Mesenchymal stem cell (in vitro differentiated cells and primary cell): ENCODE results near the gene RNF150.

Experiments used
- DNase-seq: peaks from one replicate; pipeline ENCODE4 v3.0.0-alpha.2; 2013
- H2AFZ ChIP-seq: one replicate; pipeline ENCODE4 v1.6.1; 2013; ENCODE audit warnings: low read depth, mild to moderate bottlenecking, control low read depth, inconsistent platforms, low read length, moderate library complexity
- H2AK5ac ChIP-seq: 2 replicates; pipeline ENCODE4 v1.6.1; 2013; ENCODE audit warnings: low read length, moderate library complexity, mild to moderate bottlenecking, inconsistent platforms; ENCODE audit not compliant: severe bottlenecking
- H2BK120ac ChIP-seq: one replicate; pipeline ENCODE4 v1.6.1; 2013; ENCODE audit warnings: low read depth, mild to moderate bottlenecking, inconsistent platforms, low read length, moderate library complexity
- H2BK12ac ChIP-seq, 2 experiments: one replicate each; pipeline ENCODE4 v1.6.1; 2013; ENCODE audit warnings: inconsistent platforms in 2 of 2, low read length in 2 of 2, mild to moderate bottlenecking in 2 of 2, moderate library complexity in 2 of 2, control low read depth in 1 of 2
- H2BK15ac ChIP-seq: one replicate; pipeline ENCODE4 v1.6.1; 2013; ENCODE audit warnings: mild to moderate bottlenecking, low read depth, inconsistent platforms; ENCODE audit not compliant: poor library complexity, severe bottlenecking
- H2BK5ac ChIP-seq: 2 replicates; pipeline ENCODE4 v1.6.1; 2013; ENCODE audit warnings: low read depth, mild to moderate bottlenecking, low read length, control low read depth, inconsistent platforms; ENCODE audit not compliant: poor library complexity, severe bottlenecking
- H3K14ac ChIP-seq, 2 experiments: one replicate each; pipeline ENCODE4 v1.6.1; 2013; ENCODE audit warnings: inconsistent platforms in 2 of 2, low read length in 2 of 2, control low read depth in 1 of 2, mild to moderate bottlenecking in 1 of 2, moderate library complexity in 1 of 2
- H3K18ac ChIP-seq, 2 experiments: one replicate each; pipeline ENCODE4 v1.6.1; 2013; ENCODE audit warnings: inconsistent platforms in 2 of 2, low read length in 2 of 2, control low read depth in 1 of 2, low read depth in 1 of 2, mild to moderate bottlenecking in 1 of 2
- H3K23ac ChIP-seq, 2 experiments: one replicate each; pipeline ENCODE4 v1.6.1; 2013; ENCODE audit warnings: inconsistent platforms in 2 of 2, low read length in 2 of 2, mild to moderate bottlenecking in 2 of 2, moderate library complexity in 2 of 2, control low read depth in 1 of 2
- H3K27ac ChIP-seq: 2 replicates; pipeline ENCODE4 v1.5.1; 2013; ENCODE audit warnings: mild to moderate bottlenecking, moderate library complexity, low read length, control low read depth, inconsistent platforms; ENCODE audit not compliant: poor library complexity, severe bottlenecking
- H3K27me3 ChIP-seq, 2 experiments: 2 replicates each; pipeline versions ENCODE4 v1.6.1 to v1.7.0; 2013; ENCODE audit warnings: low read length in 2 of 2, mild to moderate bottlenecking in 2 of 2, moderate library complexity in 2 of 2, control low read depth in 1 of 2, inconsistent platforms in 1 of 2; ENCODE audit not compliant: control insufficient read depth in 1 of 2, insufficient read depth in 1 of 2
- H3K36me3 ChIP-seq, 2 experiments: 2 replicates each; pipeline versions ENCODE4 v1.6.1 to v1.7.0; 2013; ENCODE audit warnings: low read length in 2 of 2, control low read depth in 1 of 2, inconsistent platforms in 1 of 2, low read depth in 1 of 2, mild to moderate bottlenecking in 1 of 2; ENCODE audit not compliant: insufficient read depth in 2 of 2, control insufficient read depth in 1 of 2
- H3K4ac ChIP-seq, 2 experiments: one replicate each; pipeline ENCODE4 v1.6.1; 2013; ENCODE audit warnings: inconsistent platforms in 2 of 2, low read length in 2 of 2, mild to moderate bottlenecking in 2 of 2, moderate library complexity in 2 of 2, control low read depth in 1 of 2, low read depth in 1 of 2
- H3K4me1 ChIP-seq: 2 replicates; pipeline ENCODE4 v1.6.1; 2013; ENCODE audit warnings: low read depth, low read length, control low read depth; ENCODE audit not compliant: control insufficient read depth, insufficient read depth
- H3K4me2 ChIP-seq: 2 replicates; pipeline ENCODE4 v1.6.1; 2013; ENCODE audit warnings: low read length, mild to moderate bottlenecking, inconsistent platforms; ENCODE audit not compliant: poor library complexity, severe bottlenecking
- H3K4me3 ChIP-seq, 2 experiments: 2 replicates each; pipeline versions ENCODE4 v1.5.1 to v1.7.0; 2013; ENCODE audit warnings: low read length in 2 of 2, mild to moderate bottlenecking in 2 of 2, control low read depth in 1 of 2, low read depth in 1 of 2; ENCODE audit not compliant: insufficient read depth in 1 of 2
- H3K79me1 ChIP-seq: replicated peaks from 2 replicates; pipeline ENCODE4 v1.6.1; 2013; ENCODE audit warnings: mild to moderate bottlenecking, control low read depth, low read length, inconsistent platforms; ENCODE audit not compliant: poor library complexity, severe bottlenecking
- H3K9ac ChIP-seq: 2 replicates; pipeline ENCODE4 v1.7.0; 2013; ENCODE audit warnings: mild to moderate bottlenecking, low read length, moderate library complexity
- H3K9me3 ChIP-seq: 2 replicates; pipeline ENCODE4 v1.7.0; 2013; ENCODE audit warnings: mild to moderate bottlenecking, low read length; ENCODE audit not compliant: control insufficient read depth
- H4K8ac ChIP-seq: one replicate; pipeline ENCODE4 v1.6.1; 2013; ENCODE audit warnings: inconsistent platforms, mild to moderate bottlenecking, low read length, moderate library complexity
- H4K91ac ChIP-seq: one replicate; pipeline ENCODE4 v1.6.1; 2013; ENCODE audit warnings: mild to moderate bottlenecking, low read length, inconsistent platforms
- WGBS: methylation state at CpG from one replicate; pipeline ENCODE4 v1.1.7; 2013; ENCODE audit warnings: mixed read lengths; 5-methylcytosine and 5-hydroxymethylcytosine counted together

Gene RNF150

DNA sequence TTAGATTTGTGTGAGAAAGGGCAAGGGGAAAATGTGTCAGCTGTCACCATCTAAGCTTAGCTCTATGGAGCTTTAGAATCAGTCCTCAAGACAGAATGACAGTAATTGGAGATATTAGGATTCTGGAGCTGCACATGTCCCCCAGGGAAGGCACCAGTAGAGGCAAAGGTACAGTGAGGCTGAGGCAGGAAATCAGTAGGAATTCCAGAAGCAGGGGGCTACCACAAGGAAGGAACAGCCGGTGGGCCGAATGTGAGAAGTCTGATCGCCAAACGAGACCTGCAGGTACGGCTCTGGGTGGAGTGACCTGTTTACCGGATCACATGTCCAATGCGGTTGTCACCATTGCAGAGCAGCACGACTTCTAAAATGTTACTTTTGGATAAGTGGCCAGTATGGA lies 52.6 kb downstream of the RNF150 start:
- no peaks in the 10 kb centered on the region for H3K36me3 ChIP-seq
- no peak overlapping the region for H2BK120ac ChIP-seq
- H3K9ac ChIP-seq: no peak overlapping the region
- no peak overlapping the region for H2BK5ac ChIP-seq
- no peak overlapping the region for H3K4me2 ChIP-seq
- no peak overlapping the region for H3K18ac ChIP-seq
- no peaks in the 10 kb centered on the region for H3K9me3 ChIP-seq
- no peak overlapping the region for H4K8ac ChIP-seq
- no peak overlapping the region for H3K4me3 ChIP-seq
- H2BK12ac ChIP-seq: no peak overlapping the region
- H3K4ac ChIP-seq: no peak overlapping the region
- no peak overlapping the region for H2BK15ac ChIP-seq
- 83% methylated on average over 7 of the region's 8 CpGs for WGBS
- peaks cover 6% of the 10 kb centered on the region for H3K79me1 ChIP-seq
- H3K4me1 ChIP-seq: no peaks in the 10 kb centered on the region
- no peaks in the 10 kb centered on the region for H3K27me3 ChIP-seq
- no peak overlapping the region for H3K23ac ChIP-seq
- no peak overlapping the region for H4K91ac ChIP-seq
- H3K14ac ChIP-seq: no peak overlapping the region
- H2AFZ ChIP-seq: no peak overlapping the region
- no peak for DNase-seq
- no peak overlapping the region for H2AK5ac ChIP-seq
- H3K27ac ChIP-seq: no peak overlapping the region

DNA sequence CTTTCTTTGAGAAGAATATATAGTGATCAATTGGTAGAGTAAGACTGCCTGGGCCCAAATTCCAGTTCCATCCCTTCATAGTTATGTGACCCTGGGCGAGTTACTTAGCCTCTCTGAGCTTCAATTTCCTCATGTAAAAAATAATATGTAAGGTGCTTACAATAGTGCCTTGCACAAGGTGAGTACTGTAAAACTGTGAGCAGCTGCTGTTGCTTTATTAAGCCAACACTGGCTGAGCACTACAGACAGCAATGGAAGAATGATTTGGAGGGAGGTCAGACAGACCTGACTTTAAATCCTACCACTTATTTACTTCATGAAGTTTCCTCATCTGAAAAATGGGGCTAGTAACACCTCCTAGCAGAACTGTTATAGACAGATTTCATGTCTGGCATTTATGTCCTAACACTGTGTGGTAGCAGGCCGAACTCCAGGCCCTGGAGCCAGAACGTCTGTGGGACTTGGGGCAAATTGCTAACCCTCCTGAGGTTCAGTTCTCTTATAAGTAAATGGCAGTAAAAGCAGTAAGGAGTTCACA lies 53.8 kb downstream of the RNF150 start:
- H3K23ac ChIP-seq: no peak overlapping the region
- H3K27me3 ChIP-seq: no peaks in the 10 kb centered on the region
- no peak overlapping the region for H3K4me3 ChIP-seq
- no peak overlapping the region for H3K4me2 ChIP-seq
- H2BK12ac ChIP-seq: no peak overlapping the region
- H2BK15ac ChIP-seq: no peak overlapping the region
- WGBS: 86% methylated on average over 3 of the region's 3 CpGs
- H3K4ac ChIP-seq: no peak overlapping the region
- no peak overlapping the region for H2AK5ac ChIP-seq
- H3K27ac ChIP-seq: no peak overlapping the region
- no peak overlapping the region for H3K14ac ChIP-seq
- no peaks in the 10 kb centered on the region for H3K4me1 ChIP-seq
- no peaks in the 10 kb centered on the region for H3K9me3 ChIP-seq
- no peak overlapping the region for H4K91ac ChIP-seq
- H3K9ac ChIP-seq: no peak overlapping the region
- no peak overlapping the region for H4K8ac ChIP-seq
- no peak overlapping the region for H2BK120ac ChIP-seq
- no peak overlapping the region for H2AFZ ChIP-seq
- H3K36me3 ChIP-seq: no peaks in the 10 kb centered on the region
- H3K79me1 ChIP-seq: peaks cover 4% of the 10 kb centered on the region
- no peak overlapping the region for H3K18ac ChIP-seq
- DNase-seq: no peak
- no peak overlapping the region for H2BK5ac ChIP-seq

DNA sequence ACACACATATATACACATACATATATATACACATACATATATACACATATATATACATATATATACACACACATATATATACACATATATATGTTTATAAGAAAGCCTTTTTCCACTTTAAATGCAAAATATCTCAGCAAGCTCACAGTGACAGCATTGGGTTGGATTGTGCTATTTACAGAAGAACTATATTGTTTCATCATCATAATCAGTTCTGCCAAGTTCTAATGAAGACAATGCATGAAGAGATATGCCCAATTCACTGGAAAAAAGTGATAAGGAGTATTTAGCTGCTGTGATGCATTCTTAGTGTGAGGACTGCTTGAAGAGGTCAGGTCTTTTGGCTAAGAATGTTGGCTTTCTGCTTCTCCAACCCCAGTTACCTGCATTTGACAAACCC lies 54.4 kb downstream of the RNF150 start:
- H3K4me2 ChIP-seq: no peak overlapping the region
- H4K8ac ChIP-seq: no peak overlapping the region
- H3K4ac ChIP-seq: no peak overlapping the region
- H2BK12ac ChIP-seq: no peak overlapping the region
- no peaks in the 10 kb centered on the region for H3K27me3 ChIP-seq
- no peaks in the 10 kb centered on the region for H3K9me3 ChIP-seq
- no peak overlapping the region for H3K4me3 ChIP-seq
- no peak overlapping the region for H2BK120ac ChIP-seq
- DNase-seq: no peak
- no peak overlapping the region for H2BK5ac ChIP-seq
- H3K9ac ChIP-seq: no peak overlapping the region
- H3K36me3 ChIP-seq: no peaks in the 10 kb centered on the region
- no peaks in the 10 kb centered on the region for H3K4me1 ChIP-seq
- no peak overlapping the region for H2BK15ac ChIP-seq
- H2AK5ac ChIP-seq: no peak overlapping the region
- no peak overlapping the region for H3K14ac ChIP-seq
- H3K18ac ChIP-seq: no peak overlapping the region
- no peak overlapping the region for H3K27ac ChIP-seq
- no peak overlapping the region for H4K91ac ChIP-seq
- H3K79me1 ChIP-seq: peaks cover 4% of the 10 kb centered on the region
- H2AFZ ChIP-seq: no peak overlapping the region
- no peak overlapping the region for H3K23ac ChIP-seq

DNA sequence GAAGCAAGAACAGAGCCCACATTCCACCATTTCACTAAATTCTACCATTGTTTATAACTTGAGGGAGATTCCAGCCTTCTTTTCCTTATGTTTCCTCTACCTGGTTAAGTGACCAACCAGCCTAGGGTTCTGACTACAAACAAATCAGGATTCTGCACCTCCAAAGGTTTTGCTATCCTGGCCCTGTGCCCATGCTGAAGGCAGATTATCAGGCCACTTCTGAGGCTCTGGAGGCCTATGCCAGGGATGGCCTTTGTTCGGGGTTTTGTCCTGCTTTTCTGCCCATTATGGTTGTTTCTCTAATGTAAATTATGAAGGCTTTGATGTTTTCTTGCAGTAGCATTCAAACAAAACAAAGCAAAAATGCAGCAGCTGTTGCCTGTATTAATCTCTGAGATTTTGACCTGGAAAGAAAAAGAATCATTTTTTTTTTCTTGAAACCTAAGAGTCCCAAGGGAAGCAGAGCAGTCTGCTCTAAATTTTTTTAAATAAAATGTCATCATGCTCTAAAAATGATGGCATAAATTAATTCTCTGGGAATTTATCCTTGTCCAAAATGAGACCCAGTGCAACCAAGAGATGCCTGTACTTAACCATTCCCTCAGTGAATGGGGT lies 55.6 kb downstream of the RNF150 start:
- Histone ChIP-seq H3K14ac (no peak overlapping the region), H2BK120ac (no peak overlapping the region), H3K79me1 (peaks cover 6% of the 10 kb centered on the region), H3K4ac (no peak overlapping the region), H2BK5ac (no peak overlapping the region), H3K18ac (no peak overlapping the region), H3K4me1 (no peaks in the 10 kb centered on the region), H3K36me3 (no peaks in the 10 kb centered on the region), H3K27me3 (no peaks in the 10 kb centered on the region), H2BK15ac (no peak overlapping the region), H3K9me3 (no peaks in the 10 kb centered on the region), H2AFZ (no peak overlapping the region), H4K91ac (no peak overlapping the region), H3K23ac (no peak overlapping the region), H3K27ac (no peak overlapping the region), H4K8ac (no peak overlapping the region), H3K4me3 (no peak overlapping the region), H3K9ac (no peak overlapping the region), H2AK5ac (no peak overlapping the region), H2BK12ac (no peak overlapping the region), H3K4me2 (no peak overlapping the region)
- no peak for DNase-seq
- 93% methylated on average over 1 of the region's 1 CpG for WGBS
